SK-N-MC (cell line): ENCODE data around the gene BCL2L1.
"Not testable (repeated sequence)": the region's sequence is repeated elsewhere in the genome, so short reads cannot be mapped to it uniquely, and the experiment has no call there.

Experiments used
- DNase-seq: peaks from one replicate; pipeline ENCODE4 v3.0.0-alpha.2; 2011; ENCODE audit warnings: low read depth, low spot score
- H3K27ac ChIP-seq: fragments of 200-600 bp; sonication (generic); 2 replicates; pipeline ENCODE4 v1.5.1; 2016; ENCODE audit warnings: mixed run types
- H3K36me3 ChIP-seq: fragments of 200-600 bp; sonication (generic); 2 replicates; pipeline ENCODE4 v1.6.1; 2017; ENCODE audit warnings: antibody characterized with exemption, low read length, mixed read lengths; ENCODE audit not compliant: insufficient read depth
- H3K4me3 ChIP-seq: fragments of 200-600 bp; sonication (generic); 2 replicates; pipeline ENCODE4 v1.5.1; 2016
- H3K9ac ChIP-seq: fragments of 200-600 bp; sonication (generic); 2 replicates; pipeline ENCODE4 v1.8.0; 2017; ENCODE audit warnings: mixed run types, mixed read lengths; ENCODE audit not compliant: insufficient read length
- H3K9me3 ChIP-seq: fragments of 200-600 bp; sonication (generic); 2 replicates; pipeline ENCODE4 v1.6.1; 2017; ENCODE audit warnings: low read depth, mild to moderate bottlenecking, antibody characterized with exemption, low read length, moderate library complexity, mixed read lengths
- EZH2 ChIP-seq: fragments of 200-600 bp; sonication (generic); IDR thresholded peaks from one replicate; pipeline ENCODE4 v1.6.1; 2017; ENCODE audit warnings: antibody characterized with exemption
- FOXP2 ChIP-seq: optimal IDR thresholded peaks from 2 replicates; pipeline ENCODE3; 2011; ENCODE audit warnings: mild to moderate bottlenecking, moderate library complexity; ENCODE audit not compliant: insufficient read depth; ENCODE audit errors: extremely low read length, control extremely low read depth
- POLR2AphosphoS5 ChIP-seq: IDR thresholded peaks from 2 replicates; pipeline ENCODE4 v1.6.1; 2012; ENCODE audit warnings: mild to moderate bottlenecking, low read depth, low read length, borderline replicate concordance

BCL2L1 gene

DNA sequence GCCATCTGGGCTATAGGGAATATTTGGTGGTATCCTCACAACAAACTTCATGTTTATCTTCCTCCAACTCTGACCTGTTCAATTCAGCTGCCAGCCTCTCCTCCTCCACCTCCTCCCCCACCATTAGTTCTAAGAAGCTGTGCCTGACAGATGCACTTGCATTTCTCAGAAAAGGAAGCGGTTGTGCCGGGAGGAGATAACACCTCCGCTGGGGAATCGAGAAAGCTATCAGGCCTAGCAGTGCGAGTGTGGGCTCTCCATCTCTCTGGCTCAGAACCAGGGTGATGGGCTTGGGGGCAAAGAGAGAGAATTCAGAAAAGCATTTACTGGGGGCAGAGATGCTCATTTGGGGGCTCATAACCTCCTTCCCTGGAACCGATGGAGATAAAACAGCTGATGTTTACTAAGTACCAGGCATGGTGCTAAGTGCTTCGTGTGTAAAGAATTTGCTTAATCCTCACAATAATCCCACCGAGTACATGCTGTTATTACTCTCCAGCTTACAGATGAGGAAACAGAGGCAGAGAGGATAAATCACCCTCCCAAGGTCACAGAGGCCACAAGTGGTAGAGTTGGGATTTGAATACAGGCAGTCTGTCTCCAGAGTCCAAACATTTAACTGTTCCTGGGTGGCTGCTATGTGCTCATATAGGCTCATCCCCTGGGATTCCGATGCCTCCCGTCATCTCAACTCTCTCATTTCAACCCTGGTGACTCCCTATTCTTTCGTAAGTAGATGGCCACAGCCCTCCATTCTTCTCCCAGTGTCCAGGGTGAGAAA lies 46.6 kb downstream of the BCL2L1 start:
- Histone ChIP-seq H3K4me3 (peak overlapping the region; percentile 73), H3K9me3 (no peaks in the 10 kb centered on the region), H3K36me3 (no peaks in the 10 kb centered on the region), H3K27ac (no peak overlapping the region), H3K9ac (no peak overlapping the region)
- TF ChIP-seq POLR2AphosphoS5 = no peak
- no peak for TF ChIP-seq EZH2
- DNase-seq = no peak

DNA sequence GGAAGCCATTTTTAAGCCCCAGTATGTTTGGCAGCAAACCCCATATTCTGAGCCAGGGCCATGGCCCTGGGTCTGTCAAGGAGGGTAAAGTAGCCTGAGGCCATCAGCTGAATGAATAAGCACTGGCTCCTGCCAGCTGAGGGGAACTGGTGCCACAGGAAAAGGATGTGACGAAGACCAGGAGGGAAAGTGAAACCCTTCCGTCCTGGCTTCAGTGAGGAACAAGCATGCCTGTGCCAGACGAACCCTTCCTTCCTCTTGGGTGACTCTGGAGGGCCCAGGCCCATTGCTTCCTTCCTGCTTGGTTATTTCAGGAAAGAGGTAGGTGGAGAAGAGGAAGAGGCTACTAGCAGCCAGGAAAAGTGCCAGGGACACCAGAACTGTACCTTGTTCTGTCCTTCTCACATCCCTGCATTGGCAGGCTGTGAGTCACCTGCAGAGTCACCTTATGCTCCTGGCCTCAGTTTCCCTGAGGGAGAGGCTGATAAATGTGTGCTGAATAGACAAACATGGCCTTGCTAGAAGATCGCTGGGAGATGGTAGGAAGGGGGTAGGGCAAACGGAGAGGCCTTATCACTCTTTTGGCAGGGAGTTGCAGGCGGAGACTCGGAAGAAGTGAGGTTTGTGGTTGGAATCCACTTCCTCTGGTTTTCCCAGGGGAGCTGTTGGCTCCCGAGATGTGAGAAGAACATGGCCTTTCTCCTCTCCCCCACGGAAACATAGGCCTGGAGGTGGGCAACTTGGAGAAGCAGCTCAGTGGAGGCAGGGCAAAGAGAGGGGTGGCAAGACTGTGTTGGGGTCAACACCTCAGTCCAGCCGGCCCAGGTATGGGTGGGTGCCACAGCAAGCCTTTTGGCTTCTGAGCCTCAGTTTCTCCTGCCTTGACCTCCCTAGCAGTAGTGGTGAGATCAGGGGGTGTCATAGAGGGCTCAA lies 47.5 kb downstream of the BCL2L1 start:
- peak overlapping the region; percentile 51 for H3K9ac ChIP-seq
- H3K36me3 ChIP-seq = no peaks in the 10 kb centered on the region
- peak overlapping the region; percentile 85 for H3K27ac ChIP-seq
- TF ChIP-seq FOXP2 (no peak), POLR2AphosphoS5 (no peak), EZH2 (no peak)
- H3K4me3 ChIP-seq = peak overlapping the region; percentile 73
- H3K9me3 ChIP-seq = no peaks in the 10 kb centered on the region
- peak; percentile 73 for DNase-seq

DNA sequence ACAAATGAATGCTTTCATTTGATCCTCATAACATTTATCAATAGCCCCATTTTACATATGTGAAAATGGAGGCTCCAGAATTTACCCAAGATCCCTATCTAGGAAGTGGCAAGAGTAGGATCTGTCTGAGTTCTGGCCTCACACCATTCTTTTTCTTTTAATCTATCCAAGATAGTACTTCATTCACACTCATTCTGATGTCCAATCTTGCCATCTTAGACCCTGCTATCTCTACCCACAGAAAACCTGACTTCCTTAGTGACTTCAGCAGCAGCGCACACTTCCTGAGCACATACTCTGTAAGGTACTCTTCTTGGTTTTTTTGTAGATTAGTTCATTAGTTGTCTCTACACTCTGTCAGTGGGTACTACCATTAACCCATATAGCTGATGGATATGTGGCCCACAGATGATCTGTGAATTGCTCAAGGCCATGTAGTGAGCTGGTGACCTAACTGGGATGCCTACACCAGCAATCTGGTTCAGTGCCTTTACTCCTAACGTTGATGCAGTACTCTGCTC lies 48.7 kb downstream of the BCL2L1 start:
- H3K36me3 ChIP-seq = no peaks in the 10 kb centered on the region
- H3K27ac ChIP-seq = no peak overlapping the region; the same call in 1 of the 2 replicates
- no peaks in the 10 kb centered on the region for H3K9me3 ChIP-seq
- H3K4me3 ChIP-seq = no peak overlapping the region
- no peak overlapping the region for H3K9ac ChIP-seq
- no peak for TF ChIP-seq FOXP2
- no peak for TF ChIP-seq EZH2
- no peak for TF ChIP-seq POLR2AphosphoS5
- no peak for DNase-seq

DNA sequence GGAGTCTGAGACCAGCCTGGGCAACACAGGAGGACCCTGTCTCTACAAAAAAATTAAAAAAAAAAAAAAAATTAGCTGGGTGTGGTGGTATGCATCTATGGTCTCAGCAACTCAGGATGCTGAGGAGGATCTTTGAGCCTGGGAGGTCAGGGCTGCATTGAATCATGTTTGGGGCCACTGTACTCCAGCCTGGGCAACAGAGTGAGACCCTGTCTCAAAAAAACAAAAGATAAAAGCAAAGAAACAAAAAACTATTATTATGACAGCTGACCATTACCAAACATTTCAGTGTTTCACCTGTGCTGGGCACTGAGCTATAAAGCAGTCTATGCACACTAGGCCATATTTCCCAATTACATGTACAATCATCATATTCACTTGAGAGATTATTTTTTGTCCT lies 49.2 kb downstream of the BCL2L1 start:
- TF ChIP-seq FOXP2 = no peak
- TF ChIP-seq EZH2 = no peak
- no peak for TF ChIP-seq POLR2AphosphoS5
- no peak overlapping the region for H3K4me3 ChIP-seq
- H3K36me3 ChIP-seq = no peaks in the 10 kb centered on the region
- H3K27ac ChIP-seq = no peak overlapping the region
- H3K9me3 ChIP-seq = no peaks in the 10 kb centered on the region
- no peak overlapping the region for H3K9ac ChIP-seq
- no peak for DNase-seq

DNA sequence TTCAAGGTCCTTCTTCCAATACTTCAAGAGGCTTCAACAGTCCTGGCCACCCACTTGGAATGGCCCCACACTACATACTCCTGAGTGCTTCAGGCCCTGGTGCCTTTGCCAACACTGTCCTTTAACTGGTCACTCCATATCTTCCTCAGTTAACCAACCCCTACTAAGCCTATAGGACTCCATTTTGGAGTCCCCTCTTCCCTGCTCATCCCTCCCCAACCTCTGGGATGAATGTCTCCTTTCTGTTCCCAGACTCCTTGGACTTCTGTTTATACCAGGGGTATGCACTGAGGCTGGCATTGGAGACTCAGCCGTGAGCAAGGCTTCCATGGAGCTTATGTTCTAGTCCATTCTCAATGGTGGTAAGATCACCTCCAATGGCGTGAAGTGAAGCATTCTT lies 51.3 kb downstream of the BCL2L1 start:
- DNase-seq = no peak
- Histone ChIP-seq H3K9ac (no peak overlapping the region), H3K4me3 (no peak overlapping the region), H3K27ac (no peak overlapping the region), H3K9me3 (no peaks in the 10 kb centered on the region), H3K36me3 (no peaks in the 10 kb centered on the region)
- TF ChIP-seq EZH2 = no peak
- TF ChIP-seq FOXP2 = no peak
- no peak for TF ChIP-seq POLR2AphosphoS5

DNA sequence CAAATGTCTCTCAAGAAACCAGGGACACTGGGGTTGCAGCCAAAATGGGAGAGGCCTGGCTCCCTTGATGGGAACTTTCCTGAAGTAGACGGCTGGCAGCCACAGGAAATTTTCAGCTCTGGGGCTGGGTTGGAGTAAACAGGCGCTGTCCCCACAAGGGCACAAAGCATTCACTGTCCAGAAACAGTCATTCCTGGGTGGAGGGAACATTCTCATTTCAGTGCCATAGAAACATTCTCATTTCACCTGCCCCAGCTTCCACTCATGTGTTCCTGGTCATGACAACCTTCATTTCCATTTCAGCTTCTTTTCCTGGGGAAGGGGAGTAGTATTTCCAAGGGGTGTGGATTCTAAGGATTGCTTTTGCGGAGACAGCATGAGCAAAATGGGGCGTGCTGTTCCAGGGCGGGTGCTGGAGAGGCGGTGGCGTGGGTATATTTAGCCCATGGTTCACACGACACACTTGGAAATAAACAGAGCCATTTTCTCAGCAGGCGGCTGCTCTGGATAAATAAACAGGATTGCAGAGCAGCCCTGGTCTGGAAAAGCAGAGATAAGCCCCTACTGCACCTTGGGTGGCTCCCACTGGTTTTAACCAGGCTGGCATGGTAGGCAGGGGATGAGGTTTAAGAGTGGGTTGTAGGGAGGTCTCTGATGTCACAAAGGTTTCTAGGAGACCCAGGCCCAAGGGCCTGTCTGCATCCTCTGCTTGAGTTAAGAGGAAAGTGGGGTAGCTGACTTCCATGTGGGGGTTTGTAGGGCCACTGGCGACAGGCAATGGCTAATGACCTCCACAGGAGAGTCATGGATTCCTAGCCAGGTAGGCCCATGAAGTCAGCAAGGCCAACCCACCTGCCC lies 52.1 kb downstream of the BCL2L1 start:
- no peak overlapping the region for H3K4me3 ChIP-seq
- H3K36me3 ChIP-seq = no peaks in the 10 kb centered on the region; the same call in 1 of the 2 replicates
- H3K9ac ChIP-seq = no peak overlapping the region
- no peak overlapping the region for H3K27ac ChIP-seq
- no peak for DNase-seq
- TF ChIP-seq EZH2 (no peak), FOXP2 (no peak), POLR2AphosphoS5 (no peak)
- no peaks in the 10 kb centered on the region for H3K9me3 ChIP-seq

DNA sequence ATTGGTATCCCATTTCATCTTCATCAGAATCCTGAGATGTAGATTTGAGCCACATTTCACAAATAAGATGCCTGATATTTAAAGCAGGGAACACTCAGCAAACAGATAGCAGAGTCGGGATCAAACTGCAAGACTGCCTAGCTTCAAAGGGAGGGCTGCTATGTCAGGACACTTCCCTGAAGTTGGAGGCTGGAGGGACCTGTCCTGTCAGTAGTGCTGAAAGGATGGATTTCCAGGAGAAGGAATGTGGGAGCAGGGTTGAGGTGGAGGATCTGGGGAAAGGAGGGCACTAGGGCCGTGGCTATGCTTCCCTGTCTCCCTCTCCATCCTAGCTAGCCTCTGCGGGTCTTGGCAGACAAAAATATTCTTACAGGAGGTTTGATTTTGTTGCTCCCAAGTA lies 52.8 kb downstream of the BCL2L1 start:
- no peak overlapping the region for H3K27ac ChIP-seq

DNA sequence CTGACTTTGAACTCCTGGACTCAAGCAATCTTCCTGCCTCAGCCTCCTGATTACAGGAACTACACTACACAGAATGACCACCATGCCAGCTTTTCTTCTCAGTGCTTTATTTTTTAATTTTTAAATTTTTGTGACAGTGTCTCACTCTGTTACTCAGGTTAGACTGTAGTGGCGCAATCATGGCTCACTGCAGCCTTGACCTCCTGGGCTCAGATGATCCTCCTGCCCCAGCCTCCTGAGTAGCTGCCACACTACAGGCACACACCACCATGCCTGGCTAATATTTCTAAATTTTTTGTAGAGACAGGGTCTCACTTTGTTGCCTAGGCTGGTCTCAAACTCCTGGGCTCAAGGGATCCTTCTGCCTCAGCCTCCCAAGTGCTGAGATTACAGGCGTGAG lies 53.7 kb downstream of the BCL2L1 start:
- DNase-seq, H3K9ac ChIP-seq, H3K4me3 ChIP-seq, H3K9me3 ChIP-seq, H3K27ac ChIP-seq, H3K36me3 ChIP-seq: not testable (repeated sequence)

More for the DNA sequence above, 52.8 kb downstream of the BCL2L1 start:
- Histone ChIP-seq H3K9me3 (no peaks in the 10 kb centered on the region), H3K36me3 (no peaks in the 10 kb centered on the region; the same call in 1 of the 2 replicates), H3K4me3 (no peak overlapping the region), H3K9ac (no peak overlapping the region)
- TF ChIP-seq POLR2AphosphoS5 (no peak), EZH2 (no peak), FOXP2 (no peak)
- DNase-seq = no peak
